Stimulated activated CD8-positive, alpha-beta memory T cell treated with anti-CD3 and anti-CD28 coated beads, Interleukin-4, amount 100 ng/mL, for 24 hours (primary cell): ENCODE results near the gene RIMKLA.

Experiments
- DNase-seq: peaks from one replicate; pipeline ENCODE4 v3.0.0-alpha.2; 2020; ENCODE audit warnings: low read depth

RIMKLA gene

GRCh38 chr1:42430286-42431135 lies 49.9 kb downstream of the RIMKLA start:
- no peak for DNase-seq

- DNase-seq: no peak
Measured at GRCh38 chr1:42431514-42431913, 50.9 kb downstream of the RIMKLA start.

GRCh38 chr1:42432714-42433113 lies 52.1 kb downstream of the RIMKLA start:
- DNase-seq: no peak

DNA sequence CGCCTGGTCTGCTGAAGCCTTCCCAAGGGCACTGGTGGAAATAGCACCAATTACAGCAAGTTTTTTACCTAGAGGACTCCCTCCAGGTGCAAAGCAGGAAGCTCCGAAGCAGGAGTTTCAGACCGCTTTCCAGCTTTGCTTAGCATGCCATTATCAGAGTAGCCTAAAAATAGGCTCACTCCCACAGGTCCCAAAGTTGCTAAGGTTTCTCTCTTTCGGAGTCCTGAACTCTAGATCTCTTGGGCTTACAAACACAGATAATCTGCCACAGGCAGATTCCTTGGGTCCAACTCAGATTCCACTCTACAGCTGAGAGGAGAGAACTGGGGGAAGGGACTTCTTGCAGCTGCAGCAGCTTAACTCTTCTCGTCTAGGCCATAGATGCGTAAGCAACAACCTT lies 52.8 kb downstream of the RIMKLA start:
- no peak for DNase-seq

DNA sequence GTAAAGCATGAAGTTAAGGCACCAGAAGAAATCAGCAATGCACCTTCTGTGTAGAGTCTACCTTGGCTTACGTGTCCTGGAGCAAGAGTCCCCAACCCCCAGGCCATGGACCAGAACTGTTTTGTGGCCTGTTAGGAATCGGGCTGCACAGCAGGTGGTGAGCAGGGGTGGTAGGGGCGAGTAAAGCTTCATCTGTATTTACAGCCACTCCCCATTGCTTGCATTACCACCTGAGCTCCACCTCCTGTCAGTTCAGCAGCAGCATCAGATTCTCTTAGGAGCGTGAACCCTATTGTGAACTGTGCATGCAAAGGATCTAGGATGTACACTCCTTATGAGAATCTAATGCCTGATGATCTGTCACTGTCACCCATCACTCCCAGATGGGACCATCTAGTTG lies 53.7 kb downstream of the RIMKLA start:
- DNase-seq: no peak

- no peak for DNase-seq
Measured at GRCh38 chr1:42439940-42440339, 59.3 kb downstream of the RIMKLA start.

GRCh38 chr1:42442662-42443061 lies 62.1 kb downstream of the RIMKLA start:
- no peak for DNase-seq

DNA sequence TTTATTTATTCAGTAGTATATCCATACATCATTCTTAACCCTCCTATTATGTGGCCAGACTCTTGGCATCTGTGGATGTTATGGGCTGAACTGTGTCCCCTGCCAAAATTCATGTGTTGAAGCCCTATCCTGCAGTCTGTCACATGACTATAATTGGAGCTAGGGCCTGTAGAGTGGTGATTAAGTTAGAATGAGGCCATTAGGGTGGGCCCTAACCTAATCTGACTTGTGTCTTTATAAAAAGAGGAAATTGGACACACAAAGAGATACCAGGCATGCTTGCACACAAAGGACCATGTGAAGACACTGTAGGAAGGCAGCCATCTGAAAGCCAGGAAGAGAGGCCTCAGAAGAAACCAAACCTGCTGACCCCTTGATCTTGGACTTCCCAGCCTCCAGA lies 68.7 kb downstream of the RIMKLA start:
- no peak for DNase-seq

GRCh38 chr1:42450061-42450460 lies 69.5 kb downstream of the RIMKLA start:
- DNase-seq: no peak

GRCh38 chr1:42453386-42453785 lies 72.8 kb downstream of the RIMKLA start:
- DNase-seq: no peak

- no peak for DNase-seq
Measured at GRCh38 chr1:42454403-42454802, 73.8 kb downstream of the RIMKLA start.

GRCh38 chr1:42456010-42456753 lies 75.6 kb downstream of the RIMKLA start, which contains the start of the genes PPCS and ZMYND12:
Gene PPCS, plus strand, starts transcription at chr1:42456543. Its CDS starts 23 bp downstream, at chr1:42456566.
Gene ZMYND12, minus strand, starts transcription at chr1:42456022. Its CDS starts 25 bp downstream, at chr1:42455997.
- peak; percentile 89 for DNase-seq

DNA sequence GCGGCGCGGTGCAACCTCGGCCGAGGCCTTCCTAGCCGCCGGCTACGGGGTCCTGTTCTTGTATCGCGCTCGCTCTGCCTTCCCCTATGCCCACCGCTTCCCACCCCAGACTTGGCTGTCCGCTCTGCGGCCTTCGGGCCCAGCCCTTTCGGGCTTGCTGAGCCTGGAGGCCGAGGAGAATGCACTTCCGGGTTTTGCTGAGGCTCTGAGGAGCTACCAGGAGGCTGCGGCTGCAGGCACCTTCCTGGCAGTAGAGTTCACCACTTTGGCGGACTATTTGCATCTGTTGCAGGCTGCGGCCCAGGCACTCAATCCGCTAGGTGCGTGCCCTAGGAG lies 76.1 kb downstream of the RIMKLA start:
- DNase-seq: peak; percentile 36

- DNase-seq: no peak
Measured at GRCh38 chr1:42461196-42461595, 80.6 kb downstream of the RIMKLA start.

- peak; percentile 88 for DNase-seq
Measured at GRCh38 chr1:42462828-42463763, 82.5 kb downstream of the RIMKLA start, which contains the start of gene CCDC30. Gene CCDC30, plus strand, starts transcription at chr1:42463286. Its CDS starts 17,266 bp downstream, at chr1:42480552.

DNA sequence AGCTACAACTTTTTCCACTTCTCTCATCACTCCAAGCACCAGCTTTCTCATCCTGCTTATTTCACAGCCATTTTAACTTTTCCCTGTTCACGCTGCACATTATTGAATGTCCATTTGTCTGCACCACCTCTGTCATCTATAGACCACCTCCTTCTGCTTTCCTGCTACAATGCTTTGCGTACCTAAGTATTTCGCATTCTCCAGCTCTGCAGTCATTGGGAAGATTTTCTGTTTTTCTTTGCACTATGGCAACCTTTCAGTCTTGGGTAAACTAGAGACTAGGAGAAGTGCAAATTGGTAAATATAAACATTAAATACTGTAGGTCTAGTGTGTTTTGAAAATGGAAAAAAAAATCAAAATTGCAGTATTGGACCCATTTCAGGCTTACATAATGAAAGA lies 83.3 kb downstream of the RIMKLA start:
- DNase-seq: no peak

- DNase-seq: no peak
Measured at GRCh38 chr1:42466030-42466429, 85.4 kb downstream of the RIMKLA start.

DNA sequence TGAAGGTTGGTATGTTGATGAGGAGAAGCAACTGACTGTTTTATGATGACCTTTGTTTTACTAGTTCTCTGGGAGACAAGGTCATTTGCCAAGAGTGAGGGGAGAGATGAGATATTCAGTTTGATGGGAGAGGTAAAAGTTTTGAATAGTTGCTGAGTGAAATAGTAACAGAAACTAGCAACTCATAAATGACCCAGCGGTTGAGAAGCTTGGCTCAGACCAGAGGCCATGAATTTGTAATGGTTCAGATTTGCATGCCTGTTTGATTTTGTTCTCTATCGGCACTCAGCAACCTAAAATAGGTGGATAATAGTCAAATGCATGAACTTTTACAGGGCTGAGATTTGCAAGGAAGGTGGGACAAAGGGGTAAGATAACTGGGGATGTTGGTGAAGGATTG lies 89.1 kb downstream of the RIMKLA start:
- DNase-seq: no peak
